PC-9 (cell line): Measurements from ENCODE around the gene PIGBOS1. TPM values are rescaled to one million over a fixed set of nuclear protein-coding genes. Genes with fewer than 3 reads are reported as not detected.

Experiments
- BruUV-seq: library from RNA; stranded (reverse); fragments of 400-500 nt; replicated peaks from 2 replicates; lab custom pipeline; 2021; lab: Mats Ljungman, UMichigan
- CTCF ChIA-PET: fragments of 300-600 bp; sonication (Branson Sonifier 250); formaldehyde crosslinking; loops from one replicate; lab custom pipeline; 2022; ENCODE audit warnings: antibody characterized with exemption; lab: Charles Lee
- POLR2A ChIA-PET: fragments of 300-600 bp; sonication (Branson Sonifier 250); formaldehyde crosslinking; loops from one replicate; lab custom pipeline; 2022; ENCODE audit warnings: antibody characterized with exemption; ENCODE audit not compliant: unreplicated experiment; lab: Charles Lee
- DNase-seq, 2 experiments: peaks; one replicate each; pipeline versions ENCODE4 v3.0.0 to v3.0.0-alpha.2; 2015 to 2022; ENCODE audit warnings: mixed read lengths in 1 of 2
- H2AFZ ChIP-seq: fragments of 200-600 bp; sonication (generic); 2 replicates; pipeline ENCODE4 v1.8.1; 2017; ENCODE audit warnings: antibody characterized with exemption
- H3F3A ChIP-seq: fragments of 200-600 bp; sonication (generic); 2 replicates; pipeline ENCODE4 v1.8.1; 2017; ENCODE audit warnings: antibody characterized with exemption, mild to moderate bottlenecking, low read depth; ENCODE audit not compliant: insufficient read depth
- H3K27ac ChIP-seq: fragments of 200-600 bp; sonication (generic); 2 replicates; pipeline ENCODE4 v1.6.1; 2016; ENCODE audit warnings: mixed run types
- H3K27me3 ChIP-seq: fragments of 200-600 bp; sonication (generic); 2 replicates; pipeline ENCODE4 v1.6.1; 2016; ENCODE audit warnings: low read depth, mixed run types; ENCODE audit not compliant: insufficient read depth
- H3K36me3 ChIP-seq: fragments of 200-600 bp; sonication (generic); 2 replicates; pipeline ENCODE4 v1.6.1; 2016; ENCODE audit warnings: low read depth, mixed run types
- H3K4me1 ChIP-seq: fragments of 200-600 bp; sonication (generic); replicated peaks from 2 replicates; pipeline ENCODE4 v1.6.1; 2016; ENCODE audit warnings: mixed run types; ENCODE audit not compliant: insufficient read depth
- H3K4me2 ChIP-seq: fragments of 200-600 bp; sonication (generic); 2 replicates; pipeline ENCODE4 v1.6.1; 2017; ENCODE audit warnings: mixed run types
- H3K4me3 ChIP-seq: fragments of 200-600 bp; sonication (generic); 2 replicates; pipeline ENCODE4 v1.6.1; 2016; ENCODE audit warnings: mixed run types
- H3K79me2 ChIP-seq: fragments of 200-600 bp; sonication (generic); 2 replicates; pipeline ENCODE4 v1.6.1; 2017; ENCODE audit warnings: low read depth, mixed run types
- H3K9me2 ChIP-seq: fragments of 200-600 bp; sonication (generic); 2 replicates; pipeline ENCODE4 v1.8.1; 2017; ENCODE audit warnings: mild to moderate bottlenecking; ENCODE audit not compliant: insufficient read depth
- H3K9me3 ChIP-seq: fragments of 200-600 bp; sonication (generic); 2 replicates; pipeline ENCODE4 v1.8.1; 2016; ENCODE audit warnings: low read depth; ENCODE audit not compliant: insufficient read depth
- H4K20me1 ChIP-seq: fragments of 200-600 bp; sonication (generic); 2 replicates; pipeline ENCODE4 v1.8.1; 2017; ENCODE audit not compliant: insufficient read depth
- CTCF ChIP-seq: fragments of 200-600 bp; sonication (generic); conservative IDR thresholded peaks from 2 replicates; pipeline ENCODE4 v1.6.1; 2017; ENCODE audit warnings: mixed run types, antibody characterized with exemption, mild to moderate bottlenecking, moderate library complexity
- EZH2 ChIP-seq: fragments of 200-600 bp; sonication (generic); IDR thresholded peaks from 2 replicates; pipeline ENCODE4 v1.8.0; 2017; ENCODE audit warnings: antibody characterized with exemption, low read depth
- intact Hi-C: fragments of 100-400 bp; cut with micrococcal nuclease; formaldehyde crosslinking; loops from one replicate; pipeline ENCODE4 v1.10.0; 2022; ENCODE audit not compliant: unreplicated experiment
- total RNA-seq: library from RNA; stranded (reverse); gene quantifications from 2 replicates; pipeline ENCODE4 v1.2.3, GENCODE V29; 2021

The PIGBOS1 gene
- total RNA-seq, 1 experiment from 2014 or later = 9.9 TPM

- TF ChIP-seq EZH2 = no peak
- no peak for TF ChIP-seq CTCF
- CTCF ChIA-PET = no interaction called here
- POLR2A ChIA-PET = no interaction called here
Observed at GRCh38 chr15:55276324-55276723, 42.6 kb downstream of the PIGBOS1 start.

DNA sequence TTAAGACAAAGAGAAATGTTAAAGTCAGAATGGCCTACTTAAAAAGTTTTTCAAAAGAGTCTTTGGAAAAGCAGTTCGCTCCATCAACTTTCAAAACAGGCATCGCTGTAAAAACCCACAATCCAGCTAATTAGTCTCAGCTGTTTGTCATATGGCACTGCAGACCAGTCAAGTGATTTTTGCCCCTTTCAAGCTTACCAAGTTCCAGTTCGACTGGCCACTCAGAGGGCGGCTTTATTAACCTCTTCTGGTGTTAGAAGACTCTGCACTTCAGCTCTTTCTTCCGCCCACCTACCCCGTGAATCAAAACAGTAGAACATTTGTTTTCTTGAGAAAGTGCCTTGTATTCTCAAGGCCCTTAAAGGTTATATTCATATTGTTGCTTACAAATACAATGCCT is 48.6 kb downstream of the PIGBOS1 start:
- Histone ChIP-seq H3K9me2 (no peaks in the 10 kb centered on the region), H3K4me1 (no peaks in the 10 kb centered on the region), H4K20me1 (no peaks in the 10 kb centered on the region), H2AFZ (no peak overlapping the region), H3K36me3 (no peaks in the 10 kb centered on the region), H3K4me3 (no peak overlapping the region), H3K79me2 (no peaks in the 10 kb centered on the region), H3K27ac (no peak overlapping the region), H3F3A (no peaks in the 10 kb centered on the region), H3K9me3 (no peaks in the 10 kb centered on the region), H3K4me2 (no peak overlapping the region), H3K27me3 (no peaks in the 10 kb centered on the region)
- POLR2A ChIA-PET = no interaction called here
- intact Hi-C loops = no loop called here
- no peak for TF ChIP-seq CTCF
- no peak for TF ChIP-seq EZH2
- no peak for DNase-seq
- CTCF ChIA-PET = no interaction called here
- no TSS peak for BruUV-seq

More at GRCh38 chr15:55276324-55276723, 42.6 kb downstream of the PIGBOS1 start:
- BruUV-seq = no TSS peak
- no peaks in the 10 kb centered on the region for H3K36me3 ChIP-seq
- H3F3A ChIP-seq = peaks cover 14% of the 10 kb centered on the region
- H3K4me2 ChIP-seq = no peak overlapping the region
- DNase-seq = no peak
- H2AFZ ChIP-seq = no peak overlapping the region
- no peak overlapping the region for H3K4me3 ChIP-seq
- H3K79me2 ChIP-seq = no peaks in the 10 kb centered on the region
- no peak overlapping the region for H3K27ac ChIP-seq
- no peaks in the 10 kb centered on the region for H4K20me1 ChIP-seq
- intact Hi-C loops = no loop called here
- no peaks in the 10 kb centered on the region for H3K27me3 ChIP-seq
- H3K9me2 ChIP-seq = no peaks in the 10 kb centered on the region
- no peaks in the 10 kb centered on the region for H3K9me3 ChIP-seq
- peaks cover 19% of the 10 kb centered on the region for H3K4me1 ChIP-seq

DNA sequence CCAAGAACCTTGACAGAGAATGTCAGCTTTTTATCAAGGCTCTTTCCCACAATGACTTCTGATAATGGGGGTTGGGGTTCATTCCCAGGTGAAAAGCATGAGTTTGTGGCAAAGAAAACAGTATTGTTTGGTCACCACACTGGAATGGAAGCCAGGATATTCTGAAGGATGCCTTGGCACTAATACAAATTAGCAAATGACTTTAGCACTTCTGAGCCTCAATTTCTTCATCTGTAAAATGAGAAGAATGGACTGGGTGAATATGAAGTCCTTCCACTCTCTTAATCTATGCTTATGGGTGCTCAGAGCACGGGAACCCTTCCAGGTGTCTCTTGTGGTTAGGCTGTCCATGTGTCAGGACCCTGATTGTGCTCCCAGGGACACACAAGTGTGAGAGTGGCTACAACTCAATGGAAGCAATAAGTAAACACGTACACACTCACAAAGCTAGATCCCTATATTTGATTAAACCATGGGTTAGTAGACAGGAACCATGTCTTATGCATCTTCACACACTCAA is 50.7 kb downstream of the PIGBOS1 start:
- Histone ChIP-seq H3K79me2 (no peaks in the 10 kb centered on the region), H3K9me2 (no peaks in the 10 kb centered on the region), H3K9me3 (no peaks in the 10 kb centered on the region), H3F3A (no peaks in the 10 kb centered on the region), H4K20me1 (no peaks in the 10 kb centered on the region), H3K27me3 (no peaks in the 10 kb centered on the region), H3K36me3 (no peaks in the 10 kb centered on the region), H3K4me1 (no peaks in the 10 kb centered on the region), H2AFZ (no peak overlapping the region), H3K27ac (no peak overlapping the region), H3K4me3 (no peak overlapping the region), H3K4me2 (no peak overlapping the region)
- TF ChIP-seq CTCF (no peak), EZH2 (no peak)
- BruUV-seq = no TSS peak
- CTCF ChIA-PET = no interaction called here
- POLR2A ChIA-PET = no interaction called here
- no peak for DNase-seq
- intact Hi-C loops = no loop called here
